SK-N-SH (cell line): ENCODE data around the gene HIF1AN. TPM values are rescaled to one million over a fixed set of nuclear protein-coding genes. Genes with fewer than 3 reads are reported as not detected.

Source experiments
- CTCF ChIA-PET: fragments of 300-600, 350-600 bp; formaldehyde crosslinking; extraction: SDS; loops from one replicate; lab custom pipeline; 2021; lab: Yijun Ruan, JAX
- POLR2A ChIA-PET: fragments of 350-600 bp; sonication (Branson Sonifier 250); formaldehyde crosslinking; extraction: SDS; loops from one replicate; lab custom pipeline; 2020; ENCODE audit warnings: antibody characterized with exemption, inconsistent platforms; lab: Yijun Ruan, JAX
- DNase-seq: peaks from one replicate; pipeline ENCODE4 v3.0.0; 2012
- H2AFZ ChIP-seq: fragments of 200-600 bp; sonication (generic); 2 replicates; pipeline ENCODE4 v1.8.1; 2016; ENCODE audit warnings: antibody characterized with exemption, mild to moderate bottlenecking, low read depth
- H3F3A ChIP-seq: fragments of 200-600 bp; sonication (generic); replicated peaks from 2 replicates; pipeline ENCODE3; 2016; ENCODE audit warnings: antibody characterized with exemption, mild to moderate bottlenecking; ENCODE audit not compliant: insufficient read depth
- H3K27ac ChIP-seq, 2 experiments: fragments of 200-500 bp in 1 of 2; fragments of 200-600 bp in 1 of 2; sonication (Bioruptor generic) in 1 of 2; sonication (generic), shearing (Covaris generic) in 1 of 2; 2 replicates each; pipeline versions ENCODE4 v1.5.1 to v1.6.1; 2014 to 2016; ENCODE audit warnings: low read depth in 2 of 2, inconsistent platforms in 1 of 2, low read length in 1 of 2, mild to moderate bottlenecking in 1 of 2, mixed read lengths in 1 of 2
- H3K27me3 ChIP-seq: fragments of 200-600 bp; sonication (generic), shearing (Covaris generic); 2 replicates; pipeline ENCODE4 v1.6.1; 2016; ENCODE audit warnings: mixed run types; ENCODE audit not compliant: insufficient read depth
- H3K36me3 ChIP-seq, 2 experiments: fragments of 200-500 bp in 1 of 2; fragments of 200-600 bp in 1 of 2; sonication (Bioruptor generic) in 1 of 2; sonication (generic) in 1 of 2; replicated peaks in 1 of 2; 2 replicates each; pipeline versions ENCODE3 to v1.5.1; 2014 to 2016; ENCODE audit warnings: low read length in 1 of 2, mild to moderate bottlenecking in 1 of 2; ENCODE audit not compliant: insufficient read depth in 2 of 2, control insufficient read depth in 1 of 2
- H3K4me1 ChIP-seq, 2 experiments: fragments of 200-500 bp in 1 of 2; fragments of 200-600 bp in 1 of 2; sonication (Bioruptor generic) in 1 of 2; sonication (generic), shearing (Covaris generic) in 1 of 2; 2 replicates each; pipeline versions ENCODE4 v1.5.1 to v1.6.1; 2014 to 2016; ENCODE audit warnings: low read depth in 1 of 2, low read length in 1 of 2, mixed run types in 1 of 2; ENCODE audit not compliant: insufficient read depth in 2 of 2, control insufficient read depth in 1 of 2
- H3K4me2 ChIP-seq: fragments of 200-600 bp; sonication (generic), shearing (Covaris generic); 2 replicates; pipeline ENCODE4 v1.6.1; 2017; ENCODE audit warnings: mixed run types
- H3K4me3 ChIP-seq, 2 experiments: fragments of 200-500 bp in 1 of 2; fragments of 200-600 bp in 1 of 2; sonication (Bioruptor generic) in 1 of 2; sonication (generic), shearing (Covaris generic) in 1 of 2; 2 replicates each; pipeline versions ENCODE4 v1.5.1 to v1.8.1; 2014 to 2016; ENCODE audit warnings: low read depth in 2 of 2, inconsistent platforms in 1 of 2, low read length in 1 of 2, mild to moderate bottlenecking in 1 of 2, mixed read lengths in 1 of 2, moderate library complexity in 1 of 2
- H3K79me2 ChIP-seq: fragments of 200-600 bp; sonication (generic); 2 replicates; pipeline ENCODE4 v1.8.1; 2017; ENCODE audit warnings: mild to moderate bottlenecking; ENCODE audit not compliant: insufficient read depth
- H3K9ac ChIP-seq: fragments of 200-600 bp; sonication (generic); 2 replicates; pipeline ENCODE4 v1.6.1; 2017; ENCODE audit warnings: mixed run types
- H3K9me2 ChIP-seq: fragments of 200-600 bp; sonication (generic); 2 replicates; pipeline ENCODE4 v1.6.1; 2017; ENCODE audit warnings: mixed run types
- H3K9me3 ChIP-seq: fragments of 200-600 bp; sonication (generic); 2 replicates; pipeline ENCODE4 v1.6.1; 2017; ENCODE audit warnings: mixed run types, mild to moderate bottlenecking, moderate library complexity
- H4K20me1 ChIP-seq: fragments of 200-600 bp; sonication (generic); 2 replicates; pipeline ENCODE4 v1.6.1; 2017; ENCODE audit warnings: mild to moderate bottlenecking, mixed run types; ENCODE audit not compliant: insufficient read depth
- CHD2 ChIP-seq: fragments of 150-350 bp; IDR thresholded peaks from 2 replicates; pipeline ENCODE4 v1.6.1; 2018; ENCODE audit warnings: low read length; ENCODE audit not compliant: partially characterized antibody
- EP300 ChIP-seq, 2 experiments: IDR thresholded peaks; 2 replicates each; pipeline versions ENCODE4 v1.4.0 to v1.6.1; 2012; ENCODE audit warnings: borderline replicate concordance in 1 of 2, low read depth in 1 of 2, low read length in 1 of 2
- EZH2phosphoT487 ChIP-seq: fragments of 200-600 bp; sonication (generic); IDR thresholded peaks from 2 replicates; pipeline ENCODE4 v1.6.1; 2017; ENCODE audit warnings: low read depth, mixed run types, mild to moderate bottlenecking, antibody characterized with exemption, moderate library complexity, borderline replicate concordance
- FOXJ3 ChIP-seq: sonication (generic); formaldehyde crosslinking; IDR thresholded peaks from 2 replicates; pipeline ENCODE4 v1.5.1; 2020; ENCODE audit warnings: mild to moderate bottlenecking, missing genetic modification reagents
- GATA2 ChIP-seq: sonication (generic); formaldehyde crosslinking; IDR thresholded peaks from 2 replicates; pipeline ENCODE4 v1.5.0; 2020; ENCODE audit warnings: mild to moderate bottlenecking, missing genetic modification reagents
- JUND ChIP-seq: IDR thresholded peaks from 2 replicates; pipeline ENCODE4 v1.4.0; 2012
- MEF2A ChIP-seq: IDR thresholded peaks from 2 replicates; pipeline ENCODE4 v1.4.0; 2012; ENCODE audit warnings: low read depth, borderline replicate concordance
- MXI1 ChIP-seq: IDR thresholded peaks from 2 replicates; pipeline ENCODE4 v1.6.1; 2012; ENCODE audit warnings: mild to moderate bottlenecking, low read depth, low read length, improper control_type of control experiment
- NFIC ChIP-seq: IDR thresholded peaks from 2 replicates; pipeline ENCODE4 v1.4.0; 2012; ENCODE audit warnings: borderline replicate concordance
- NRF1 ChIP-seq: IDR thresholded peaks from 2 replicates; pipeline ENCODE4 v1.6.1; 2012; ENCODE audit warnings: low read depth, mild to moderate bottlenecking, low read length
- RAD21 ChIP-seq: IDR thresholded peaks from 2 replicates; pipeline ENCODE4 v1.6.1; 2012; ENCODE audit warnings: mild to moderate bottlenecking, low read length
- RCOR1 ChIP-seq: fragments of 150-350 bp; IDR thresholded peaks from 2 replicates; pipeline ENCODE4 v1.6.1; 2017; ENCODE audit warnings: antibody characterized with exemption, low read length
- SMC3 ChIP-seq: IDR thresholded peaks from 2 replicates; pipeline ENCODE4 v1.6.1; 2012; ENCODE audit warnings: low read depth, low read length, improper control_type of control experiment
- TAF1 ChIP-seq: IDR thresholded peaks from 2 replicates; pipeline ENCODE4 v1.6.1; 2012; ENCODE audit warnings: low read depth, mild to moderate bottlenecking, low read length, moderate library complexity, borderline replicate concordance
- USF1 ChIP-seq: IDR thresholded peaks from 2 replicates; pipeline ENCODE4 v1.4.0; 2012; ENCODE audit warnings: low read depth, borderline replicate concordance
- YY1 ChIP-seq: IDR thresholded peaks from 2 replicates; pipeline ENCODE4 v1.4.0; 2012; ENCODE audit warnings: low read depth, mild to moderate bottlenecking
- ZBTB33 ChIP-seq: IDR thresholded peaks from 2 replicates; pipeline ENCODE4 v1.4.0; 2012; ENCODE audit warnings: low read depth, borderline replicate concordance
- WGBS: methylation state at CpG from one replicate; pipeline ENCODE4 v1.1.6; 2017; ENCODE audit warnings: low lambda C conversion rate; 5-methylcytosine and 5-hydroxymethylcytosine counted together
- polyA plus RNA-seq, 3 experiments: library from polyadenylated mRNA; depleted of rRNA; stranded (reverse); fragments of >200 nt; gene quantifications; 2 replicates each; pipeline ENCODE4 v1.2.3, GENCODE V29; 2012
- TF ChIP-seq, protein P1 (sequence below): fragments of 150-350 bp; IDR thresholded peaks from 2 replicates; pipeline ENCODE4 v1.6.1; 2017; ENCODE audit warnings: antibody characterized with exemption, low read length, low read depth, borderline replicate concordance
- TF ChIP-seq, protein P2 (sequence below): IDR thresholded peaks from 2 replicates; pipeline ENCODE4 v1.4.0; 2012; ENCODE audit warnings: low read depth
- TF ChIP-seq, protein P3 (sequence below): fragments of 200-600 bp; sonication (generic); IDR thresholded peaks from 2 replicates; pipeline ENCODE4 v1.6.1; 2017; ENCODE audit warnings: antibody characterized with exemption, mild to moderate bottlenecking, moderate library complexity
- TF ChIP-seq, protein P4 (sequence below): IDR thresholded peaks from 2 replicates; pipeline ENCODE4 v1.6.1; 2012; ENCODE audit warnings: mild to moderate bottlenecking, low read depth, low read length, moderate library complexity

Gene HIF1AN
- polyA plus RNA-seq, 1 of the 3 experiments (the other 2 are of a cell fraction): 8.1 TPM

DNA sequence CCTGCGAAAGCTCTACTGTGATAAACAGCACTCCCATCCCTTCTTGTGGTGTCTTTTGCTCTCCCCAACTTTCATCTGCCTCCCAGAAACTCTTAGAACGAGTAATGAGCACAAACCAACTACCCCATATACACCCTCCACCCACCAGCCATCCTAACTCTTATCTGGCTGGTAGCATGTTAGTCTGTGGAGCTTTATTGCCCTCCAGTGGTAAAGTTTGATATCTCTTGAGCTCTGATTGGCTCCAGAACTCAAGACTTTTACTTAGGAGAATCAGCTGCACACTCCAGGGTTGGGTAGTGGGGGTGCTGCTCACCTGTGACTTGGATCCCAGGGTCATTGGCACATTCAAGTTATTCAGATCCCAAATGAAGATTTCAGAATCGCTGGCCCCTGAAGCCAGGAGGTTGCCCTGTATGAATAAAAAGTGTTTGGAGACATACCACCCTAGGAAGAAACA, 27.0 kb upstream of the HIF1AN start:
- CTCF ChIA-PET: interaction anchor here (0.7 to 14.3 kb wide), 37 partner anchors 9 to 663 kb away, joined by 3 to 150 read pairs (median 5); partner anchors contain the start of genes HIF1AN, PKD2L1 and SEC31B
- peaks cover 0 to 15% of the 10 kb centered on the region in 2 experiments; a peak in 2 of 4 replicates for H3K4me1 ChIP-seq
- WGBS: 38% methylated on average over 3 of the region's 3 CpGs
- no peaks in the 10 kb centered on the region for H3K79me2 ChIP-seq
- POLR2A ChIA-PET: interaction anchor here (0.7 kb wide), 1 partner anchor 27 kb away, joined by 3 read pairs; no protein-coding TSS in a partner anchor
- no peak overlapping the region for H3K27ac ChIP-seq
- H3K4me2 ChIP-seq: no peak overlapping the region
- peak; percentile 70 for DNase-seq
- H3K9me3 ChIP-seq: no peaks in the 10 kb centered on the region
- no peaks in the 10 kb centered on the region for H4K20me1 ChIP-seq
- no peaks in the 10 kb centered on the region for H3F3A ChIP-seq
- no peak overlapping the region for H2AFZ ChIP-seq
- TF ChIP-seq RAD21 (peak; percentile 94), YY1 (no peak), MEF2A (no peak), FOXJ3 (CRISPR knock-in tag) (no peak), JUND (no peak), NFIC (no peak), MXI1 (no peak), NRF1 (no peak), EP300 (IDR thresholded peaks at IDR 0.05; ENCODE audit: borderline replicate concordance in 1 of 2, low read depth in 1 of 2, low read length in 1 of 2) (no peak), EZH2phosphoT487 (no peak), SMC3 (peak; percentile 76), CHD2 (no peak), RCOR1 (0 out of 2 replicates have a peak, but pooled peaks have one; percentile 15), USF1 (no peak), GATA2 (CRISPR knock-in tag) (no peak), ZBTB33 (no peak), TAF1 (no peak)
- TF ChIP-seq, protein P1, sequence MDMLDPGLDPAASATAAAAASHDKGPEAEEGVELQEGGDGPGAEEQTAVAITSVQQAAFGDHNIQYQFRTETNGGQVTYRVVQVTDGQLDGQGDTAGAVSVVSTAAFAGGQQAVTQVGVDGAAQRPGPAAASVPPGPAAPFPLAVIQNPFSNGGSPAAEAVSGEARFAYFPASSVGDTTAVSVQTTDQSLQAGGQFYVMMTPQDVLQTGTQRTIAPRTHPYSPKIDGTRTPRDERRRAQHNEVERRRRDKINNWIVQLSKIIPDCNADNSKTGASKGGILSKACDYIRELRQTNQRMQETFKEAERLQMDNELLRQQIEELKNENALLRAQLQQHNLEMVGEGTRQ: no peak
- TF ChIP-seq, protein P2, sequence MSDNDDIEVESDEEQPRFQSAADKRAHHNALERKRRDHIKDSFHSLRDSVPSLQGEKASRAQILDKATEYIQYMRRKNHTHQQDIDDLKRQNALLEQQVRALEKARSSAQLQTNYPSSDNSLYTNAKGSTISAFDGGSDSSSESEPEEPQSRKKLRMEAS: no peak
- TF ChIP-seq, protein P3, sequence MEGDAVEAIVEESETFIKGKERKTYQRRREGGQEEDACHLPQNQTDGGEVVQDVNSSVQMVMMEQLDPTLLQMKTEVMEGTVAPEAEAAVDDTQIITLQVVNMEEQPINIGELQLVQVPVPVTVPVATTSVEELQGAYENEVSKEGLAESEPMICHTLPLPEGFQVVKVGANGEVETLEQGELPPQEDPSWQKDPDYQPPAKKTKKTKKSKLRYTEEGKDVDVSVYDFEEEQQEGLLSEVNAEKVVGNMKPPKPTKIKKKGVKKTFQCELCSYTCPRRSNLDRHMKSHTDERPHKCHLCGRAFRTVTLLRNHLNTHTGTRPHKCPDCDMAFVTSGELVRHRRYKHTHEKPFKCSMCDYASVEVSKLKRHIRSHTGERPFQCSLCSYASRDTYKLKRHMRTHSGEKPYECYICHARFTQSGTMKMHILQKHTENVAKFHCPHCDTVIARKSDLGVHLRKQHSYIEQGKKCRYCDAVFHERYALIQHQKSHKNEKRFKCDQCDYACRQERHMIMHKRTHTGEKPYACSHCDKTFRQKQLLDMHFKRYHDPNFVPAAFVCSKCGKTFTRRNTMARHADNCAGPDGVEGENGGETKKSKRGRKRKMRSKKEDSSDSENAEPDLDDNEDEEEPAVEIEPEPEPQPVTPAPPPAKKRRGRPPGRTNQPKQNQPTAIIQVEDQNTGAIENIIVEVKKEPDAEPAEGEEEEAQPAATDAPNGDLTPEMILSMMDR: peak; percentile 81
- TF ChIP-seq, protein P4, sequence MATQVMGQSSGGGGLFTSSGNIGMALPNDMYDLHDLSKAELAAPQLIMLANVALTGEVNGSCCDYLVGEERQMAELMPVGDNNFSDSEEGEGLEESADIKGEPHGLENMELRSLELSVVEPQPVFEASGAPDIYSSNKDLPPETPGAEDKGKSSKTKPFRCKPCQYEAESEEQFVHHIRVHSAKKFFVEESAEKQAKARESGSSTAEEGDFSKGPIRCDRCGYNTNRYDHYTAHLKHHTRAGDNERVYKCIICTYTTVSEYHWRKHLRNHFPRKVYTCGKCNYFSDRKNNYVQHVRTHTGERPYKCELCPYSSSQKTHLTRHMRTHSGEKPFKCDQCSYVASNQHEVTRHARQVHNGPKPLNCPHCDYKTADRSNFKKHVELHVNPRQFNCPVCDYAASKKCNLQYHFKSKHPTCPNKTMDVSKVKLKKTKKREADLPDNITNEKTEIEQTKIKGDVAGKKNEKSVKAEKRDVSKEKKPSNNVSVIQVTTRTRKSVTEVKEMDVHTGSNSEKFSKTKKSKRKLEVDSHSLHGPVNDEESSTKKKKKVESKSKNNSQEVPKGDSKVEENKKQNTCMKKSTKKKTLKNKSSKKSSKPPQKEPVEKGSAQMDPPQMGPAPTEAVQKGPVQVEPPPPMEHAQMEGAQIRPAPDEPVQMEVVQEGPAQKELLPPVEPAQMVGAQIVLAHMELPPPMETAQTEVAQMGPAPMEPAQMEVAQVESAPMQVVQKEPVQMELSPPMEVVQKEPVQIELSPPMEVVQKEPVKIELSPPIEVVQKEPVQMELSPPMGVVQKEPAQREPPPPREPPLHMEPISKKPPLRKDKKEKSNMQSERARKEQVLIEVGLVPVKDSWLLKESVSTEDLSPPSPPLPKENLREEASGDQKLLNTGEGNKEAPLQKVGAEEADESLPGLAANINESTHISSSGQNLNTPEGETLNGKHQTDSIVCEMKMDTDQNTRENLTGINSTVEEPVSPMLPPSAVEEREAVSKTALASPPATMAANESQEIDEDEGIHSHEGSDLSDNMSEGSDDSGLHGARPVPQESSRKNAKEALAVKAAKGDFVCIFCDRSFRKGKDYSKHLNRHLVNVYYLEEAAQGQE: no peak
- H3K27me3 ChIP-seq: no peaks in the 10 kb centered on the region
- H3K36me3 ChIP-seq: peaks cover 0 to 2% of the 10 kb centered on the region in 2 experiments
- H3K4me3 ChIP-seq: no peak overlapping the region
- no peaks in the 10 kb centered on the region for H3K9me2 ChIP-seq
- H3K9ac ChIP-seq: no peak overlapping the region
